SIG-M5 (cell line): ENCODE measurements around the gene TBC1D10B.

Source experiments
- DNase-seq: peaks from one replicate; lab custom pipeline; 2025; lab: John Stamatoyannopoulos, UW

Gene TBC1D10B

GRCh38 chr16:30370456-30371247, at the start of gene TBC1D10B:
TBC1D10B (minus strand) TSS chr16:30370494; CDS start chr16:30370183, 311 bp downstream.
- DNase-seq = peak; percentile 99

- no peak for DNase-seq
These were observed 48.3 kb upstream of the TBC1D10B start for GRCh38 chr16:30418350-30419181.

GRCh38 chr16:30417529-30418349, 47.4 kb upstream of the TBC1D10B start:
- peak; percentile 39 for DNase-seq

GRCh38 chr16:30416624-30417528, 46.6 kb upstream of the TBC1D10B start:
- no peak for DNase-seq

GRCh38 chr16:30416047-30416603, 45.8 kb upstream of the TBC1D10B start:
- DNase-seq = no peak

- no peak for DNase-seq
These were observed 43.9 kb upstream of the TBC1D10B start for GRCh38 chr16:30414159-30414558.

GRCh38 chr16:30413112-30413806, 43.0 kb upstream of the TBC1D10B start:
- DNase-seq = no peak

GRCh38 chr16:30409125-30410060, 39.1 kb upstream of the TBC1D10B start:
- peak; percentile 28 for DNase-seq

- DNase-seq = no peak
These were observed 37.7 kb upstream of the TBC1D10B start for GRCh38 chr16:30407804-30408534.

- DNase-seq = no peak
These were observed 37.0 kb upstream of the TBC1D10B start, which contains the start of gene ZNF771 for GRCh38 chr16:30407102-30407803. ZNF771 (plus strand) TSS chr16:30407606; CDS start chr16:30408054, 448 bp downstream.

GRCh38 chr16:30406795-30407101, 36.5 kb upstream of the TBC1D10B start:
- DNase-seq = no peak

GRCh38 chr16:30401768-30402425, 31.6 kb upstream of the TBC1D10B start:
- DNase-seq = no peak

GRCh38 chr16:30399435-30400186, 29.3 kb upstream of the TBC1D10B start:
- no peak for DNase-seq

- DNase-seq = no peak
These were observed 28.6 kb upstream of the TBC1D10B start for GRCh38 chr16:30398661-30399434.

- DNase-seq = no peak
These were observed 27.7 kb upstream of the TBC1D10B start for GRCh38 chr16:30397776-30398660.
